Subcutaneous adipose tissue (tissue), 4 donors: ENCODE measurements around the gene BPIFB2. TPM values are rescaled to one million over a fixed set of nuclear protein-coding genes. Genes with fewer than 3 reads are reported as not detected.

ENCODE experiments used
- total RNA-seq, 4 donors: library from RNA; depleted of rRNA; stranded (reverse); fragments of >200 nt; gene quantifications; one replicate each; pipeline ENCODE4 v1.1.0, GENCODE V29; 2016
- TF ChIP-seq, protein P1 (sequence below): fragments of 450-650 bp; IDR thresholded peaks from one replicate; pipeline ENCODE4 v1.5.1; 2016; ENCODE audit warnings: low read depth, mild to moderate bottlenecking, control low read depth, antibody characterized with exemption, moderate library complexity

The BPIFB2 gene
- total RNA-seq, 4 donors from 2014 or later, result not detected

DNA sequence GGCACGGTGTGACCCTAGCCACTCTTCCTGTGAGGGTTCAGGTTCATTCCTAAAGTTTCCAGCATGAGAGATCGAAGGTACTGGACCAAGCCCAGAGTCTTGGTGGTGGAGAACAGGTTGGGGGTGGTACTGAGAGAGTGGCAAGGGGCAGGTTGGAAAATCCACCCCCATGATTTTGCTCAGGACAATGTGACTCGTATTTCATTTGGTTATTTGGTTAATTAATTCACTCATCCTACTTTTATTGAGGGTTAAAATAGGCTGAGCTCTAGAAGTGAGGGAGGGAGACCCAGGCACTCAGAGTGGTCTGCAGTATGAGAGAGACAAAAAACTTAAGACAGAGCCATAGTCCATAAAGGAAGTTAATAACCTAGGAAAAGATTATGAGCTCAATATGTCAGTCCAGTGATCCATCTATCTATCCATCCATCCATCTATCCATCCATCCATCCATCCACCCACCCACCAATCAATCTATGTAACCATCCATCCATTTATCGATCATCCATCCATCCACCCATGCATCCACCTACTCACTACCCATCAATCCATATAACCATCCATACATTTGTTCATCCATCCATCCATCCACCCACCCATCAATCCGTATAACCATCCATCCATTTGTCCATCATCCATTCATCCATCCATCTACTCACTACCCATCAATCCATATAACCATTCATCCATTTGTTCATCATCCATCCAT is 17.3 kb downstream of the BPIFB2 start:
- TF ChIP-seq, protein P1, sequence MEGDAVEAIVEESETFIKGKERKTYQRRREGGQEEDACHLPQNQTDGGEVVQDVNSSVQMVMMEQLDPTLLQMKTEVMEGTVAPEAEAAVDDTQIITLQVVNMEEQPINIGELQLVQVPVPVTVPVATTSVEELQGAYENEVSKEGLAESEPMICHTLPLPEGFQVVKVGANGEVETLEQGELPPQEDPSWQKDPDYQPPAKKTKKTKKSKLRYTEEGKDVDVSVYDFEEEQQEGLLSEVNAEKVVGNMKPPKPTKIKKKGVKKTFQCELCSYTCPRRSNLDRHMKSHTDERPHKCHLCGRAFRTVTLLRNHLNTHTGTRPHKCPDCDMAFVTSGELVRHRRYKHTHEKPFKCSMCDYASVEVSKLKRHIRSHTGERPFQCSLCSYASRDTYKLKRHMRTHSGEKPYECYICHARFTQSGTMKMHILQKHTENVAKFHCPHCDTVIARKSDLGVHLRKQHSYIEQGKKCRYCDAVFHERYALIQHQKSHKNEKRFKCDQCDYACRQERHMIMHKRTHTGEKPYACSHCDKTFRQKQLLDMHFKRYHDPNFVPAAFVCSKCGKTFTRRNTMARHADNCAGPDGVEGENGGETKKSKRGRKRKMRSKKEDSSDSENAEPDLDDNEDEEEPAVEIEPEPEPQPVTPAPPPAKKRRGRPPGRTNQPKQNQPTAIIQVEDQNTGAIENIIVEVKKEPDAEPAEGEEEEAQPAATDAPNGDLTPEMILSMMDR, result no peak

DNA sequence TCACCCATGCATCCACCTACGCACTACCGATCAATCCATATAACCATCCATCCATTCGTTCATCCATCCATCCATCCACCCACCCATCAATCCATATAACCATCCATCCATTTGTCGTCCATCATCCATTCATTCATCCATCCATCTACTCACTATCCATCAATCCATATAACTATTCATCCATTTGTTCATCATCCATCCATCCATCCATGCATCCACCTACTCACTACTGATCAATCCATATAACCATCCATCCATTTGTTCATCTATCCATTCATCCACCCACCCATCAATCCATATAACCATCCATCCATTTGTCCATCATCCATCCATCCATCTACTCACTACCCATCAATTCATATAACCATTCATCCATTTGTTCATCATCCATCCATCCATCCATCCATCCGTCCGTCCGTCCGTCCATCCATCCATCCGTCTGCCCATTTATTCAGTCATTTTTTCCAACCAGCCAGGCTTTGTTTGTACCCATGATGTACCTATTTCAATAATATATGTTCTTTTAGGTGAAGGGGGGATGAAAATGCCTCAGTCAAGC is 17.9 kb downstream of the BPIFB2 start:
- TF ChIP-seq, protein P1, result no peak

DNA sequence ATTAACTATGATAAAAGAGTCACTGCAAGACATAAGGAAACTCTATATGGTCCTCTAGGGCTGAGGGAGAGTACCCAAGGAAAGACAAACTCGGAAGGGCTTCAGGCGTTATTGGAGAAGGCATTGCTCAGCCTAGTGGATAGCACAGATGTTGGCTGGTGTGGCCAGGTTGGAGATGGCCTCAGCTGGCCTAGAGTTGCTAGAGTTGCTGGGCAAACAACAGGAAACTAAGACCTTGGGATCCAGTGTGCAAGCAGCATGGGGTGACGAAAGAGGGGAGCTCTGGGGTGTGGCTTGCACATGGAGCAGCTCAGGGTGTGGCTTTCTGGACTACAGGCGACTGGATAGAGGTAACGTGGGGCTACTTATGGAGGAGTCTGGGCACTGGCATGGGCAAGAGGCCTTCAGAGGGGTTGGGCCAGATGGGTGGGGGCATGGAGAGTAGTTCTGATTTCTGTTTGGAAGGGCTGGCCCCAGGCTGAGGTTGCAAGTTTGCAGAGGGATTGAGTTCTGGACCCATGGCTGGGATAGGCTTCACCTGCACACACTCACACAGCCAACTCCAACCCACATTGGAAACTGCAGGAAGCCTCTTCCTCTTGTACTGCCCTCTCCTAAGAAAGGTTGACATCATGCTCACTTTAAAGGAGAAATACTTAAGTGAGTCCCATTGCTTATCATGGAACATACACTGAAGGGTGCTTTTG is 18.7 kb downstream of the BPIFB2 start:
- TF ChIP-seq, protein P1, result no peak

DNA sequence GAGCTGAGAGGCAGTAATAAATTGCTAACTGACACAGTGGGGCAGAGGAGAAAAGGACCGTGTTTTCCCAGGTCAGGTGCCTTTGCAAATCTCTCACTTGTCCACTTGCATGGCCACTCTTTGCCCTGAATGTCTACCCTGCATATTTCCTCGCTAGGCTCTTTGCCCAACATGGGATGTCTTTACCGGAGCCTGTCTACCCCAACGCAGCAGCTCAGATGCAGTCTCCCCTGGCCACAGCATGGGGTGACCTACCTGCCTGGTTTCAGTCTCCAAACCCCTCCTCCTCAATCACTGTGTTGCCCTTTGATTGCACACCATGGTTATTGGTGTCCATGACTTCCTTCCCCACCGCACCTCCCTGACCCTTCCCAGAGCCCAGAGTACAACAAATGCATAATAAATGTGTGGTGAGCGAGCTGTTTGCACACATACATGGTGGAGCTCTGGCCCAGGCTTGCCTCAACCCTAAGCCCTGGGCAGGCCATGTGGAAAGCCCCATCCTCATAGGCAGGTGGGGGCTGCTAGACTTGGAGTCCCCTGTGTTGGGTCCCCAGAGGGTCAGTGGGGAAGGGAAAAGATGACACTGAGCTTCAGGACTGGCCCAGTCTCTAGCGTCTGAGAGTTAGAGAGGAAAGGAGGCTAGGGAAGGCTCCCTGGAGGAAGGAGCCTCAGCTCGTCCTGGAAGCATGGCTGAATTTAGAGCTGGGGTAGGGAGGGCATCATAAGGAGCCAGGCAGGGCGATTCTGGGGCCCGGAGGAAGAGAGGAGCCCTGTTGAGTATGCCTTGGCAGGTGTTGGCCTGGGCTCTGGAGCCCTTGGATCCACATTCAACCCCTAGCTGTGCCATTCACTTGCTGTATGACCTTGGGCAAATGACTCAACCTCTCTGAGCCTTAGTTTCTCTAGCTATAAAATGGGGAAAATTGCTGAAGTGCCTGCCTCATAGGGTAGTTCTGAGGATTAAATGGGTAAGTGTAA is 19.6 kb downstream of the BPIFB2 start:
- TF ChIP-seq, protein P1, result no peak

DNA sequence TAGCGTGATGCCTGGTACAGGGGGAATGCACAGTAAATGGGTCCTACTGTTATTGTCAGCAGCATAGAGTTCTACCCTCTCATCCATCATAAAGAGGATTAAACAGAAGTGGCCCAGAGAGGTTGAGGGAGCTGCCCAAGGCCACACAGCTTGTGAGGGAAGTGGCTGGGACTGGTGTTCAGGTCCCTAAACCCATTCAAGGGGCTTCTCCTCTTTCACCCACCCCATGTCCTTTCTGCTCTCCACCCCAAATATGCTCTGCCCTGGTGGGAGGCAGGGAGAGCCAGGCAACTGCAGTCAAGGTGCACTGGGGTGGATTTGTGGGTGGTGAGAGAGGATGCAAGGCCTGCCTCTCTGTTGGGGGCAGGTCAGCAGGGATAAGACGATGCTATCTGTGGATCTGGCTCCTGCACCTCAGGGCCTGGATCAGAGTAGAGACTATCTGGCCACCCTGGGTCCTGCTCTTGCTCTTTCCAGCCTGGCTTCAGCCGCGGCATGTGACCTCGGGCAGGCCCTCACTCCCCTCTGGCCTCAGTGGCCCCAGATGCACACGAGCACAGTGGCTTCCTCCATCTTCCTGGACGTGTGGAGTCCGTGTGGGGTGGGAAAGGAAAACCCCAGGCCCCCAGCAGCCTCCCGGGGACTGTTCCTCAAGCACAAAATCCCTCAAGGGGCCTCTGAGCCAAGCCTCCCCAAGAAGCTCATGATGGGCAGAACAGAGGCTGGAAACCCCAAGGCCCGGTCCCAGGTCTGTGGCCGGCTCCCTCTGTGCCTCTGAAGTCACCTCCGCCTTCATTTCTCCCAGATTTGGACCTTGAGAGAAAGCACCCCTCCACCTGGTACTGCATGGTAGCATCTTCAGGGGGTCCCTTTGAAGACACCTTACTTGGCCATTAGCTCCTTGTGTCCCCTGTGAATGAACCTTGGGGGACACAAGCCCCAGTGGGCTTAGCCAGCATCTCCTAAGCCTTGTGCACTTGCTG is 20.6 kb downstream of the BPIFB2 start:
- TF ChIP-seq, protein P1, result no peak

DNA sequence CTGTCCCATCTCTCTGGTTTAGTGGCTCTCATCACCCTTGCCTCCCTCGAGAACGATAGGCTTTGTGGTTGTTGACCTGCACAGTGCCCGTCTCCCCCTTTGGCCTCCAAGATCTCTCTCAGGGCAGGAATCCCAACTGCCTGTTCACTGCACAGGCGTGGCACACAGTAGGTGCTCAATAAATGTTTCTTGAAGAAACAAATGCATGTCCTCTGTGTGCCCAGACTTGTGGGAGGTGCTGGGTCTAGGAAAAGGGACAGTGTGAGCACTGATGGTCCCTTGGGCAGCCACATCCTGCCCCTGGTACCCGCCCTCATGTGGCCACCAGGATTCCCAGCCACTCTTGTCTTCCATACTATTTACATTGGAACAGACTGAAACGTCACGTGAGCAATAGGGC is 21.4 kb downstream of the BPIFB2 start:
- TF ChIP-seq, protein P1, result no peak
